Right atrium auricular region (tissue), 2 donors: ENCODE results near the gene CDH1. TPM values are rescaled to one million over a fixed set of nuclear protein-coding genes. Genes with fewer than 3 reads are reported as not detected.

Experiments used
- DNase-seq: peaks from one replicate; pipeline ENCODE4 v3.0.0-alpha.2; 2019; ENCODE audit warnings: low spot score
- H3K27ac ChIP-seq, 2 donors: fragments of 200-600 bp; sonication (generic); 1 replicate in 1 of 2; 2 replicates in 1 of 2; pipeline ENCODE4 v1.5.1; 2016 to 2019
- H3K27me3 ChIP-seq, 2 donors: fragments of 200-600 bp; sonication (generic); one replicate each; pipeline versions ENCODE4 v1.5.1 to v1.6.0; 2017 to 2019
- H3K36me3 ChIP-seq: fragments of 200-600 bp; sonication (generic); one replicate; pipeline ENCODE4 v1.5.1; 2016
- H3K4me1 ChIP-seq, 2 donors: fragments of 200-600 bp; sonication (generic); one replicate each; pipeline versions ENCODE4 v1.5.1 to v1.6.0; 2017 to 2019
- H3K4me3 ChIP-seq, 2 donors: fragments of 200-600 bp; sonication (generic); 1 replicate in 1 of 2; 2 replicates in 1 of 2; pipeline ENCODE4 v1.5.1; 2017 to 2019; ENCODE audit warnings: mild to moderate bottlenecking in 1 of 2, moderate library complexity in 1 of 2
- H3K9me3 ChIP-seq, 2 donors: fragments of 200-600 bp; sonication (generic); one replicate each; pipeline ENCODE4 v1.5.1; 2019
- CTCF ChIP-seq, 2 donors: fragments of 200-600 bp; sonication (generic); IDR thresholded peaks; one replicate each; pipeline ENCODE4 v1.5.1; 2019; ENCODE audit warnings: antibody characterized with exemption in 2 of 2
- total RNA-seq, 2 donors: library from RNA; depleted of rRNA; stranded (reverse); fragments of >200 nt; gene quantifications; one replicate each; pipeline ENCODE4 v1.1.0, GENCODE V29; 2016

CDH1 gene
- total RNA-seq, 2 donors from 2014 or later = 0.93 to 1.4 TPM

- Histone ChIP-seq H3K27ac (no peak overlapping the region), H3K4me3 (no peak overlapping the region), H3K4me1 (no peaks in the 10 kb centered on the region), H3K9me3 (no peaks in the 10 kb centered on the region), H3K27me3 (no peaks in the 10 kb centered on the region), H3K36me3 (peaks cover 20% of the 10 kb centered on the region)
- no peak for TF ChIP-seq CTCF (IDR thresholded peaks at IDR 0.05)
- DNase-seq = no peak
These were observed 132.5 kb downstream of the CDH1 start for GRCh38 chr16:68869492-68870088.

GRCh38 chr16:68873635-68874471 is 136.8 kb downstream of the CDH1 start:
- Histone ChIP-seq H3K27ac (no peak overlapping the region), H3K4me3 (no peak overlapping the region), H3K27me3 (no peaks in the 10 kb centered on the region), H3K4me1 (no peaks in the 10 kb centered on the region), H3K9me3 (no peaks in the 10 kb centered on the region), H3K36me3 (peaks cover 41% of the 10 kb centered on the region)
- DNase-seq = no peak
- no peak for TF ChIP-seq CTCF (IDR thresholded peaks at IDR 0.05)

GRCh38 chr16:68875871-68876270 is 138.8 kb downstream of the CDH1 start:
- Histone ChIP-seq H3K9me3 (no peaks in the 10 kb centered on the region), H3K4me3 (no peak overlapping the region), H3K4me1 (no peaks in the 10 kb centered on the region), H3K27ac (no peak overlapping the region), H3K27me3 (no peaks in the 10 kb centered on the region), H3K36me3 (peaks cover 51% of the 10 kb centered on the region)
- TF ChIP-seq CTCF (IDR thresholded peaks at IDR 0.05) = no peak
- no peak for DNase-seq

GRCh38 chr16:68883685-68884084 is 146.6 kb downstream of the CDH1 start:
- TF ChIP-seq CTCF (IDR thresholded peaks at IDR 0.05) = no peak
- no peak for DNase-seq
- H3K36me3 ChIP-seq = peaks cover 20% of the 10 kb centered on the region
- no peaks in the 10 kb centered on the region for H3K9me3 ChIP-seq
- H3K4me3 ChIP-seq = no peak overlapping the region
- no peak overlapping the region for H3K27ac ChIP-seq
- no peaks in the 10 kb centered on the region for H3K4me1 ChIP-seq
- H3K27me3 ChIP-seq = no peaks in the 10 kb centered on the region

GRCh38 chr16:68884401-68884800 is 147.3 kb downstream of the CDH1 start:
- H3K27ac ChIP-seq = no peak overlapping the region
- no peaks in the 10 kb centered on the region for H3K4me1 ChIP-seq
- no peak for DNase-seq
- H3K4me3 ChIP-seq = no peak overlapping the region
- TF ChIP-seq CTCF (IDR thresholded peaks at IDR 0.05) = no peak
- H3K36me3 ChIP-seq = peaks cover 19% of the 10 kb centered on the region
- no peaks in the 10 kb centered on the region for H3K9me3 ChIP-seq
- H3K27me3 ChIP-seq = no peaks in the 10 kb centered on the region

Other genes with a start within 250 kb of the CDH1 start
- gene ZFP90, start 198.0 kb upstream of the CDH1 start, total RNA-seq = 10 to 100 TPM in 1 of 2 donors, 1 to 10 TPM in 1; 9.1 to 20.0 TPM
- gene CDH3, start 92.0 kb upstream of the CDH1 start, total RNA-seq = 1 to 10 TPM; 1.7 to 3.5 TPM
- 10 to 100 TPM in 1 of 2 donors, 1 to 10 TPM in 1; 6.4 to 10.9 TPM for gene TANGO6, start 106.2 kb downstream of the CDH1 start, total RNA-seq